Panc1 (cell line): Measurements from ENCODE around the gene ZSCAN21. TPM values are rescaled to one million over a fixed set of nuclear protein-coding genes. Genes with fewer than 3 reads are reported as not detected.
A peak's percentile ranks its signal among the peaks of the same experiment; 100 is the strongest.

Source experiments
- ATAC-seq: fragments of 200-7000 bp; cut with Tn5 transposase; 2 replicates; pipeline ENCODE4 v1.9.1; 2020; ENCODE audit warnings: mild to moderate bottlenecking, moderate library complexity
- BruUV-seq: library from RNA; stranded (reverse); fragments of 400-500 nt; replicated peaks from 2 replicates; lab custom pipeline; 2021; lab: Mats Ljungman, UMichigan
- CTCF ChIA-PET: fragments of 300-600 bp; sonication (Branson Sonifier 250); formaldehyde crosslinking; loops from one replicate; lab custom pipeline; 2022; ENCODE audit warnings: antibody characterized with exemption; lab: Charles Lee
- POLR2A ChIA-PET: fragments of 300-600 bp; sonication (Branson Sonifier 250); formaldehyde crosslinking; loops from one replicate; lab custom pipeline; 2022; ENCODE audit warnings: antibody characterized with exemption; lab: Charles Lee
- DNase-seq: peaks from one replicate; pipeline ENCODE4 v3.0.0-alpha.2; 2010; ENCODE audit warnings: low read depth, low spot score
- H3K27ac ChIP-seq: 2 replicates; pipeline ENCODE4 v1.5.1; 2011; ENCODE audit warnings: mild to moderate bottlenecking, low read length, inconsistent platforms
- H3K27me3 ChIP-seq: fragments of 200-500 bp; sonication (Bioruptor generic); 2 replicates; pipeline ENCODE4 v1.6.0; 2014; ENCODE audit warnings: low read length, inconsistent platforms; ENCODE audit not compliant: control insufficient read depth, insufficient read depth
- H3K36me3 ChIP-seq: fragments of 200-500 bp; sonication (Bioruptor generic); 2 replicates; pipeline ENCODE4 v1.5.1; 2014; ENCODE audit warnings: inconsistent platforms, mild to moderate bottlenecking, low read length, moderate library complexity; ENCODE audit not compliant: control insufficient read depth, insufficient read depth
- H3K4me1 ChIP-seq: 2 replicates; pipeline ENCODE4 v1.5.1; 2011; ENCODE audit warnings: inconsistent platforms, mild to moderate bottlenecking, low read length, moderate library complexity; ENCODE audit not compliant: control insufficient read depth, insufficient read depth
- H3K4me3 ChIP-seq, 2 experiments: 2 replicates each; pipeline ENCODE4 v1.5.1; 2011 to 2012; ENCODE audit warnings: low read depth in 2 of 2, low read length in 2 of 2, mild to moderate bottlenecking in 2 of 2, inconsistent platforms in 1 of 2, moderate library complexity in 1 of 2
- H3K9me3 ChIP-seq: fragments of 200-500 bp; sonication (Bioruptor generic); 2 replicates; pipeline ENCODE4 v1.5.1; 2014; ENCODE audit warnings: low read depth, mild to moderate bottlenecking, inconsistent platforms, low read length, moderate library complexity; ENCODE audit not compliant: control insufficient read depth, insufficient read depth
- CTCF ChIP-seq: fragments of 450-650 bp; IDR thresholded peaks from 2 replicates; pipeline ENCODE4 v1.5.1; 2017; ENCODE audit warnings: mild to moderate bottlenecking
- POLR2AphosphoS5 ChIP-seq: IDR thresholded peaks from 2 replicates; pipeline ENCODE4 v1.6.1; 2012; ENCODE audit warnings: mild to moderate bottlenecking, low read depth, low read length, moderate library complexity
- REST ChIP-seq, 2 experiments: IDR thresholded peaks; 2 replicates each; pipeline ENCODE4 v1.6.1; 2011 to 2012; ENCODE audit warnings: low read depth in 2 of 2, control low read depth in 1 of 2, low read length in 1 of 2, mild to moderate bottlenecking in 1 of 2, moderate library complexity in 1 of 2; ENCODE audit not compliant: insufficient read depth in 1 of 2
- SIN3A ChIP-seq: IDR thresholded peaks from 2 replicates; pipeline ENCODE4 v1.6.1; 2012; ENCODE audit warnings: low read depth, mild to moderate bottlenecking, low read length, moderate library complexity, borderline replicate concordance; ENCODE audit not compliant: insufficient read depth
- TCF7L2 ChIP-seq: IDR thresholded peaks from 2 replicates; pipeline ENCODE4 v1.6.1; 2011; ENCODE audit warnings: mild to moderate bottlenecking, low read depth, low read length, inconsistent platforms
- in situ Hi-C: cut with HindIII; loops from 2 replicates; pipeline ENCODE4 v1.10.0; 2016; ENCODE audit warnings: low sequenced_read_pairs, low pct_unique_long_range_greater_than_20kb
- intact Hi-C: fragments of 100-400 bp; cut with micrococcal nuclease; formaldehyde crosslinking; loops from one replicate; pipeline ENCODE4 v1.10.0; 2022; ENCODE audit not compliant: unreplicated experiment
- total RNA-seq: library from RNA; stranded (reverse); gene quantifications from one replicate; pipeline ENCODE4 v1.2.1, GENCODE V29; 2021; ENCODE audit not compliant: unreplicated experiment

Gene ZSCAN21
- total RNA-seq, 1 experiment from 2014 or later, result 13.4 TPM

GRCh38 chr7:100016215-100016901 lies 33.2 kb upstream of the ZSCAN21 start:
- TSS peak; percentile 90 for BruUV-seq
- H3K4me3 ChIP-seq, result peak overlapping the region; percentile 88 to 92
- peak overlapping the region; percentile 94 for H3K27ac ChIP-seq
- DNase-seq (no peak), ATAC-seq (no peak)
- TF ChIP-seq REST (IDR thresholded peaks at IDR 0.05; ENCODE audit: insufficient read depth in 1 of 2, low read depth in 2 of 2, low read length in 1 of 2), result no peak
- no peak for TF ChIP-seq POLR2AphosphoS5
- TF ChIP-seq TCF7L2, result no peak
- no peak for TF ChIP-seq SIN3A
- TF ChIP-seq CTCF, result no peak
- intact Hi-C loops, result no loop called here
- H3K4me1 ChIP-seq, result peaks cover 22% of the 10 kb centered on the region
- no peaks in the 10 kb centered on the region for H3K27me3 ChIP-seq
- ChIA-PET POLR2A (interaction anchor here (0.6 kb wide), 1 partner anchor 23 kb away, joined by 5 read pairs; no protein-coding TSS in a partner anchor), CTCF (no interaction called here)
- in situ Hi-C loops, result no loop called here
- H3K36me3 ChIP-seq, result no peaks in the 10 kb centered on the region; the same call in 1 of the 2 replicates
- H3K9me3 ChIP-seq, result no peaks in the 10 kb centered on the region

GRCh38 chr7:100017300-100017699 lies 32.3 kb upstream of the ZSCAN21 start:
- ChIA-PET POLR2A (interaction anchor here (0.5 kb wide), 1 partner anchor 16 kb away, joined by 5 read pairs; no protein-coding TSS in a partner anchor), CTCF (no interaction called here)
- Histone ChIP-seq H3K27ac (peak overlapping the region; percentile 94), H3K27me3 (no peaks in the 10 kb centered on the region), H3K36me3 (peaks cover under 1% of the 10 kb centered on the region), H3K4me1 (peaks cover 22% of the 10 kb centered on the region), H3K4me3 (peak overlapping the region; percentile 88 to 92), H3K9me3 (no peaks in the 10 kb centered on the region)
- no peak for TF ChIP-seq REST (IDR thresholded peaks at IDR 0.05; ENCODE audit: insufficient read depth in 1 of 2, low read depth in 2 of 2, low read length in 1 of 2)
- no peak for TF ChIP-seq CTCF
- TF ChIP-seq POLR2AphosphoS5, result no peak
- no peak for TF ChIP-seq TCF7L2
- no peak for TF ChIP-seq SIN3A
- intact Hi-C loops, result no loop called here
- no TSS peak for BruUV-seq
- DNase-seq (no peak), ATAC-seq (no peak)
- in situ Hi-C loops, result no loop called here
